ENCODE data around the gene ATP10B. TPM values are rescaled to one million over a fixed set of nuclear protein-coding genes. Genes with fewer than 3 reads are reported as not detected.

The ATP10B gene
- total and polyA plus RNA-seq, 10 of the 15 experiments (the other 5 are each of a cell fraction or from before 2014, with no cell fraction given) = not detected

DNA sequence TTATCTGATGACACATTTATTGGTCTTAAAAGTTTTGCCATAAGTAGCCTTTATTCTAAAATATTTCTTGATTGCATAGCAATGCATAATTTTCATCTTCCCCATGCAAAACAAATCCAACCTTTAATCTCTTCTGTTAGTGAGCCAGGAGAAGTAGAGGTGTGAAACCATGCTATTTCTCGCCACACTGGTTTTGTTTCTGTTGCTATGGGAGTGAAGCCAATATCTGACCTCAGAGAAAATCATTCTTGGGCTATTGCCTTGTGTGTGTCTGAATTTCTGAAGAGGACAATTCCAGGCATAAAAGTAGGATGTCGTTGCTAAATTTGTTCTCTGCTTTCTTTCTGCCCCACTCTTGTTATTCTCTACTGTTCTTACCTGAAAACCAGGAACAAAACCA is 246.7 kb downstream of the ATP10B start (continued):
- TF ChIP-seq HSF1 (IDR thresholded peaks at IDR 0.05; ENCODE audit: low read depth, low read length) (no peak), ZBTB4 (CRISPR knock-in tag; IDR thresholded peaks at IDR 0.05) (no peak), KDM1A (IDR thresholded peaks at IDR 0.05; ENCODE audit: borderline replicate concordance) (no peak), ELK1 (IDR thresholded peaks at IDR 0.05; ENCODE audit: low read depth, low read length) (no peak), SUZ12 (IDR thresholded peaks at IDR 0.05; ENCODE audit: unreplicated experiment) (no peak), FOS (IDR thresholded peaks at IDR 0.05; ENCODE audit: borderline replicate concordance, extremely low read depth, insufficient read length) (no peak), ATF7 (IDR thresholded peaks at IDR 0.05; ENCODE audit: low read depth) (no peak)
- TF ChIP-seq, protein P1, sequence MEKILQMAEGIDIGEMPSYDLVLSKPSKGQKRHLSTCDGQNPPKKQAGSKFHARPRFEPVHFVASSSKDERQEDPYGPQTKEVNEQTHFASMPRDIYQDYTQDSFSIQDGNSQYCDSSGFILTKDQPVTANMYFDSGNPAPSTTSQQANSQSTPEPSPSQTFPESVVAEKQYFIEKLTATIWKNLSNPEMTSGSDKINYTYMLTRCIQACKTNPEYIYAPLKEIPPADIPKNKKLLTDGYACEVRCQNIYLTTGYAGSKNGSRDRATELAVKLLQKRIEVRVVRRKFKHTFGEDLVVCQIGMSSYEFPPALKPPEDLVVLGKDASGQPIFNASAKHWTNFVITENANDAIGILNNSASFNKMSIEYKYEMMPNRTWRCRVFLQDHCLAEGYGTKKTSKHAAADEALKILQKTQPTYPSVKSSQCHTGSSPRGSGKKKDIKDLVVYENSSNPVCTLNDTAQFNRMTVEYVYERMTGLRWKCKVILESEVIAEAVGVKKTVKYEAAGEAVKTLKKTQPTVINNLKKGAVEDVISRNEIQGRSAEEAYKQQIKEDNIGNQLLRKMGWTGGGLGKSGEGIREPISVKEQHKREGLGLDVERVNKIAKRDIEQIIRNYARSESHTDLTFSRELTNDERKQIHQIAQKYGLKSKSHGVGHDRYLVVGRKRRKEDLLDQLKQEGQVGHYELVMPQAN (conservative IDR thresholded peaks at IDR 0.05) = no peak
- TF ChIP-seq, protein P2, sequence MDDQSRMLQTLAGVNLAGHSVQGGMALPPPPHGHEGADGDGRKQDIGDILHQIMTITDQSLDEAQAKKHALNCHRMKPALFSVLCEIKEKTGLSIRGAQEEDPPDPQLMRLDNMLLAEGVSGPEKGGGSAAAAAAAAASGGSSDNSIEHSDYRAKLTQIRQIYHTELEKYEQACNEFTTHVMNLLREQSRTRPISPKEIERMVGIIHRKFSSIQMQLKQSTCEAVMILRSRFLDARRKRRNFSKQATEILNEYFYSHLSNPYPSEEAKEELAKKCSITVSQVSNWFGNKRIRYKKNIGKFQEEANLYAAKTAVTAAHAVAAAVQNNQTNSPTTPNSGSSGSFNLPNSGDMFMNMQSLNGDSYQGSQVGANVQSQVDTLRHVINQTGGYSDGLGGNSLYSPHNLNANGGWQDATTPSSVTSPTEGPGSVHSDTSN (IDR thresholded peaks at IDR 0.05; ENCODE audit: insufficient replicate concordance, low read depth, low read length) = no peak

Data from GM12878 (cell line).